Erythroblast (primary cell): Measurements from ENCODE around the gene APEX1.
"Not testable (repeated sequence)": the region's sequence is repeated elsewhere in the genome, so short reads cannot be mapped to it uniquely, and the experiment has no call there.

Source experiments
- GATA1 ChIP-seq: IDR thresholded peaks from 2 replicates; pipeline ENCODE4 v1.6.1; 2011; ENCODE audit warnings: low read depth, mild to moderate bottlenecking, control low read depth, low read length, moderate library complexity
- POLR2A ChIP-seq: IDR thresholded peaks from 2 replicates; pipeline ENCODE4 v1.6.1; 2011; ENCODE audit warnings: mild to moderate bottlenecking, low read length

DNA sequence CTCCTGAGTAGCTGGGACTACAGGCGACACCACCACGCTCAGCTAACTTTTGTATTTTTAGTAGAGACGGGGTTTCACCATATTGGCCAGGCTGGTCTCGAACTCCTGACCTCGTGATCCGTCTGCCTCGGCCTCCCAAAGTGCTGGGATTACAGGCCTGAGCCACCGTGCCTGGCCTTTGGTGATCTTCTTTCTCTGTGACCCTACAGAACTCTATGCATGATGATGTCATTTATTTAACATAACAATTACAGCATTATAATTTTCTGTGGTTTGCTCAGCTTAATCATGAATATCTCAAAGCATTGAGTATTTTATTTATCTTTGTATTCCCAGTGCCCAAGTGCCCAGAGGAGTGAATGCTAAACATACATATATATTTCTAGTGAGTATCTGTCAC lies 2.2 kb upstream of the APEX1 start:
- not testable (repeated sequence) for TF ChIP-seq POLR2A, GATA1
